ENCODE data around the gene EMILIN2.

EMILIN2 gene

GRCh38 chr18:2897448-2898185, 50.8 kb downstream of the EMILIN2 start:
- DNase-seq: no peak

- DNase-seq: no peak
Observed at GRCh38 chr18:2898186-2898640, 51.4 kb downstream of the EMILIN2 start.

- DNase-seq: no peak
Observed at GRCh38 chr18:2900684-2901422, 54.0 kb downstream of the EMILIN2 start.

GRCh38 chr18:2901423-2901985, 54.7 kb downstream of the EMILIN2 start:
- DNase-seq: no peak

- no peak for DNase-seq
Observed at GRCh38 chr18:2902327-2902726, 55.5 kb downstream of the EMILIN2 start.

- no peak for DNase-seq
Observed at GRCh38 chr18:2903006-2903405, 56.2 kb downstream of the EMILIN2 start.

GRCh38 chr18:2905854-2906703, 59.3 kb downstream of the EMILIN2 start:
- DNase-seq: peak in 7 of 56 donors; percentile 11 to 48 (median 20)

GRCh38 chr18:2906704-2907549, 60.1 kb downstream of the EMILIN2 start:
- DNase-seq: no peak

GRCh38 chr18:2907550-2908135, 60.8 kb downstream of the EMILIN2 start:
- no peak for DNase-seq

GRCh38 chr18:2908166-2908945, 61.5 kb downstream of the EMILIN2 start:
- no peak for DNase-seq

- no peak for DNase-seq
Observed at GRCh38 chr18:2908946-2909335, 62.1 kb downstream of the EMILIN2 start.

- no peak for DNase-seq
Observed at GRCh38 chr18:2909431-2910140, 62.8 kb downstream of the EMILIN2 start.

GRCh38 chr18:2910261-2910660, 63.5 kb downstream of the EMILIN2 start:
- DNase-seq: no peak

- DNase-seq: no peak
Observed at GRCh38 chr18:2910751-2911425, 64.1 kb downstream of the EMILIN2 start.

- no peak for DNase-seq
Observed at GRCh38 chr18:2911533-2911932, 64.7 kb downstream of the EMILIN2 start.

GRCh38 chr18:2912357-2913299, 65.8 kb downstream of the EMILIN2 start:
- DNase-seq: no peak

Data from amygdala (tissue), 56 donors.